ENCODE data around the gene RIN1.

- TF ChIP-seq CTCF (conservative IDR thresholded peaks at IDR 0.05; ENCODE audit: low read length) (no peak), EZH2phosphoT487 (IDR thresholded peaks at IDR 0.05; ENCODE audit: borderline replicate concordance) (no peak)
Measured at GRCh38 chr11:66314186-66314501, 22.1 kb downstream of the RIN1 start.

Measured in Loucy (cell line).